HepG2 (cell line): Measurements from ENCODE around the gene NAB1. TPM values are rescaled to one million over a fixed set of nuclear protein-coding genes. Genes with fewer than 3 reads are reported as not detected.

Experiments
- BCL6 ChIP-seq: IDR thresholded peaks from 2 replicates; pipeline ENCODE4 v1.6.1; 2016; ENCODE audit warnings: missing genetic modification reagents, missing compliant biosample characterization
- BRD4 ChIP-seq: sonication (generic); formaldehyde crosslinking; IDR thresholded peaks from 2 replicates; pipeline ENCODE4 v1.4.0; 2020; ENCODE audit warnings: missing genetic modification reagents
- CEBPB ChIP-seq: IDR thresholded peaks from 2 replicates; pipeline ENCODE4 v1.6.1; 2011; ENCODE audit warnings: low read depth, low read length, improper control_type of control experiment, borderline replicate concordance
- HMG20B ChIP-seq: conservative IDR thresholded peaks from 2 replicates; pipeline ENCODE4 v1.6.1; 2016; ENCODE audit warnings: missing genetic modification reagents, missing compliant biosample characterization
- HMGXB4 ChIP-seq, 2 experiments: sonication (generic) in 1 of 2; formaldehyde crosslinking in 1 of 2; IDR thresholded peaks; 2 replicates each; pipeline versions ENCODE4 v1.4.0 to v1.6.1; 2018 to 2020; ENCODE audit warnings: missing genetic modification reagents in 2 of 2, borderline replicate concordance in 1 of 2, low read depth in 1 of 2, mild to moderate bottlenecking in 1 of 2, missing biosample characterization in 1 of 2
- HOXA9 ChIP-seq: sonication (generic); formaldehyde crosslinking; IDR thresholded peaks from 2 replicates; pipeline ENCODE4 v1.8.1; 2022; ENCODE audit warnings: missing genetic modification reagents, mild to moderate bottlenecking, moderate library complexity, borderline replicate concordance
- RXRB ChIP-seq: IDR thresholded peaks from 2 replicates; pipeline ENCODE4 v1.6.1; 2016; ENCODE audit warnings: borderline replicate concordance, missing genetic modification reagents, missing compliant biosample characterization
- SIN3B ChIP-seq: fragments of 150-350 bp; IDR thresholded peaks from 2 replicates; pipeline ENCODE4 v1.6.1; 2014; ENCODE audit warnings: low read length
- SMYD3 ChIP-seq: sonication (generic); formaldehyde crosslinking; IDR thresholded peaks from 2 replicates; pipeline ENCODE4 v1.8.1; 2023; ENCODE audit warnings: mild to moderate bottlenecking, missing genetic modification reagents
- TARDBP ChIP-seq: sonication (generic); formaldehyde crosslinking; IDR thresholded peaks from 2 replicates; pipeline ENCODE4 v1.8.0; 2022; ENCODE audit warnings: mild to moderate bottlenecking, missing genetic modification reagents
- TOPORS ChIP-seq: sonication (generic); formaldehyde crosslinking; IDR thresholded peaks from 2 replicates; pipeline ENCODE4 v1.8.0; 2023; ENCODE audit warnings: mild to moderate bottlenecking, missing genetic modification reagents
- ZNF234 ChIP-seq: sonication (generic); formaldehyde crosslinking; conservative IDR thresholded peaks from 2 replicates; pipeline ENCODE4 v1.5.1; 2020; ENCODE audit warnings: mild to moderate bottlenecking, missing genetic modification reagents
- ZNF264 ChIP-seq: sonication (generic); formaldehyde crosslinking; IDR thresholded peaks from 2 replicates; pipeline ENCODE4 v1.4.0; 2020; ENCODE audit warnings: missing genetic modification reagents
- ZNF878 ChIP-seq: sonication (generic); formaldehyde crosslinking; IDR thresholded peaks from 2 replicates; pipeline ENCODE4 v1.8.1; 2023; ENCODE audit warnings: mild to moderate bottlenecking, missing genetic modification reagents, moderate library complexity
- polyA plus RNA-seq, 8 experiments: library from polyadenylated mRNA; depleted of rRNA in 3 of 8; stranded (reverse) in 7 of 8; unstranded in 1 of 8; fragments of >200 nt; fragmentation: Illumina TruSeq in 4 of 8; extraction: Trizol in 4 of 8; gene quantifications; 2 replicates each; pipeline versions ENCODE4 v1.2.1 to v1.2.3, GENCODE V29; 2011 to 2016; ENCODE audit warnings: low read depth in 4 of 8, missing spikeins in 1 of 8, mixed read lengths in 1 of 8; ENCODE audit not compliant: insufficient read depth in 1 of 8
- total RNA-seq, 5 experiments: library from RNA; depleted of rRNA; stranded (reverse); fragments of >200 nt; fragmentation: Illumina TruSeq; extraction: Trizol; gene quantifications; 2 replicates each; pipeline ENCODE4 v1.2.3, GENCODE V29; 2016; ENCODE audit warnings: low read depth in 1 of 5
- TF ChIP-seq, protein P1 (sequence below): sonication (generic); formaldehyde crosslinking; IDR thresholded peaks from 2 replicates; pipeline ENCODE4 v1.4.0; 2020; ENCODE audit warnings: missing genetic modification reagents
- TF ChIP-seq, protein P2 (sequence below): IDR thresholded peaks from 2 replicates; pipeline ENCODE4 v1.6.1; 2016; ENCODE audit warnings: low read depth, control low read depth
- TF ChIP-seq, protein P3 (sequence below): IDR thresholded peaks from 2 replicates; pipeline ENCODE4 v1.6.1; 2018; ENCODE audit warnings: missing genetic modification reagents, mild to moderate bottlenecking, missing compliant biosample characterization
- TF ChIP-seq, protein P4 (sequence below), 2 experiments: sonication (generic) in 1 of 2; formaldehyde crosslinking in 1 of 2; IDR thresholded peaks; 2 replicates each; pipeline versions ENCODE4 v1.4.0 to v1.6.1; 2016 to 2020; ENCODE audit warnings: borderline replicate concordance in 1 of 2, low read depth in 1 of 2, mild to moderate bottlenecking in 1 of 2, missing genetic modification reagents in 1 of 2

The NAB1 gene
- total and polyA plus RNA-seq, 2 of the 13 experiments (the other 11 are each of a cell fraction or from before 2014, with no cell fraction given): 24.5 to 46.0 TPM

DNA sequence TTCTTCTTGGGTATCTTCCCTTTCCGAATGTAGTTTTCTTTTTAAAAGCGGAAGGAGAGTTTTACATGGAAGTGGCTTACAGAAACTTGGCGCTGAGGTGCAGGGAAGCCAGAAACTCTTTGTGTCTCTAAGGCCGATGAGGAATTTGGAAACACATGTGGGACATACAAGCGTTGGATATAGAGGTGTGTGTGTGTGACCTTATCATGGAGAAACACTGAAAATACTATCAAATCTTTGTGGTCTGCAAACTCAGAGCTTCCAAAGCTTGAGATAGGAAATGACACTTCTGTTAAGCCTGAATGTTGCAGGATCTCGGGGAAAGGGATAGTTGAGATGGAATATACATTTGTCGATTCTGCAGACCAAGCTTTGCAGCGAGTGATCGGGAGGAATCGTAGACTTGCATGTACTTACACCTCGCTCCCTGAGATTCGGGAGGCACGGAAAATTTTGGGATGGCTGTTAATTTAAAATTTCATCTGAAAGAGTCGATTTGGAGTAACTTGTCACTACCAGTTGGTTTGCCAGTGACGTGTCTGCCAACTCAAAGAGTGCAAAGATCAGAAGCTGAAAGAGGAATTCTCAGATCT, 1.0 kb downstream of the NAB1 start (continued):
- TF ChIP-seq ZNF878 (0 out of 2 replicates have a peak, but pooled peaks have one; percentile 9), HMGXB4 (CRISPR knock-in tag; IDR thresholded peaks at IDR 0.05; ENCODE audit: borderline replicate concordance in 1 of 2, low read depth in 1 of 2) (no peak), TARDBP (CRISPR knock-in tag) (peak; percentile 42; the same call in 1 of the 2 replicates), RXRB (CRISPR knock-in tag) (no peak), BRD4 (CRISPR knock-in tag) (no peak), HOXA9 (CRISPR knock-in tag) (0 out of 2 replicates have a peak, but pooled peaks have one; percentile 7), CEBPB (no peak), SMYD3 (CRISPR knock-in tag) (0 out of 2 replicates have a peak, but pooled peaks have one; percentile 48), ZNF264 (CRISPR knock-in tag) (no peak), ZNF234 (CRISPR knock-in tag) (no peak), TOPORS (CRISPR knock-in tag) (0 out of 2 replicates have a peak, but pooled peaks have one; percentile 56), BCL6 (0 out of 2 replicates have a peak, but pooled peaks have one; percentile 10), HMG20B (CRISPR knock-in tag) (no peak), SIN3B (0 out of 2 replicates have a peak, but pooled peaks have one; percentile 39)
- TF ChIP-seq, protein P1, sequence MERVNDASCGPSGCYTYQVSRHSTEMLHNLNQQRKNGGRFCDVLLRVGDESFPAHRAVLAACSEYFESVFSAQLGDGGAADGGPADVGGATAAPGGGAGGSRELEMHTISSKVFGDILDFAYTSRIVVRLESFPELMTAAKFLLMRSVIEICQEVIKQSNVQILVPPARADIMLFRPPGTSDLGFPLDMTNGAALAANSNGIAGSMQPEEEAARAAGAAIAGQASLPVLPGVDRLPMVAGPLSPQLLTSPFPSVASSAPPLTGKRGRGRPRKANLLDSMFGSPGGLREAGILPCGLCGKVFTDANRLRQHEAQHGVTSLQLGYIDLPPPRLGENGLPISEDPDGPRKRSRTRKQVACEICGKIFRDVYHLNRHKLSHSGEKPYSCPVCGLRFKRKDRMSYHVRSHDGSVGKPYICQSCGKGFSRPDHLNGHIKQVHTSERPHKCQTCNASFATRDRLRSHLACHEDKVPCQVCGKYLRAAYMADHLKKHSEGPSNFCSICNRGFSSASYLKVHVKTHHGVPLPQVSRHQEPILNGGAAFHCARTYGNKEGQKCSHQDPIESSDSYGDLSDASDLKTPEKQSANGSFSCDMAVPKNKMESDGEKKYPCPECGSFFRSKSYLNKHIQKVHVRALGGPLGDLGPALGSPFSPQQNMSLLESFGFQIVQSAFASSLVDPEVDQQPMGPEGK: 0 out of 2 replicates have a peak, but pooled peaks have one; percentile 20
- TF ChIP-seq, protein P2, sequence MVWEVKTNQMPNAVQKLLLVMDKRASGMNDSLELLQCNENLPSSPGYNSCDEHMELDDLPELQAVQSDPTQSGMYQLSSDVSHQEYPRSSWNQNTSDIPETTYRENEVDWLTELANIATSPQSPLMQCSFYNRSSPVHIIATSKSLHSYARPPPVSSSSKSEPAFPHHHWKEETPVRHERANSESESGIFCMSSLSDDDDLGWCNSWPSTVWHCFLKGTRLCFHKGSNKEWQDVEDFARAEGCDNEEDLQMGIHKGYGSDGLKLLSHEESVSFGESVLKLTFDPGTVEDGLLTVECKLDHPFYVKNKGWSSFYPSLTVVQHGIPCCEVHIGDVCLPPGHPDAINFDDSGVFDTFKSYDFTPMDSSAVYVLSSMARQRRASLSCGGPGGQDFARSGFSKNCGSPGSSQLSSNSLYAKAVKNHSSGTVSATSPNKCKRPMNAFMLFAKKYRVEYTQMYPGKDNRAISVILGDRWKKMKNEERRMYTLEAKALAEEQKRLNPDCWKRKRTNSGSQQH: no peak
- TF ChIP-seq, protein P3, sequence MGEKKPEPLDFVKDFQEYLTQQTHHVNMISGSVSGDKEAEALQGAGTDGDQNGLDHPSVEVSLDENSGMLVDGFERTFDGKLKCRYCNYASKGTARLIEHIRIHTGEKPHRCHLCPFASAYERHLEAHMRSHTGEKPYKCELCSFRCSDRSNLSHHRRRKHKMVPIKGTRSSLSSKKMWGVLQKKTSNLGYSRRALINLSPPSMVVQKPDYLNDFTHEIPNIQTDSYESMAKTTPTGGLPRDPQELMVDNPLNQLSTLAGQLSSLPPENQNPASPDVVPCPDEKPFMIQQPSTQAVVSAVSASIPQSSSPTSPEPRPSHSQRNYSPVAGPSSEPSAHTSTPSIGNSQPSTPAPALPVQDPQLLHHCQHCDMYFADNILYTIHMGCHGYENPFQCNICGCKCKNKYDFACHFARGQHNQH: no peak
- TF ChIP-seq, protein P4, sequence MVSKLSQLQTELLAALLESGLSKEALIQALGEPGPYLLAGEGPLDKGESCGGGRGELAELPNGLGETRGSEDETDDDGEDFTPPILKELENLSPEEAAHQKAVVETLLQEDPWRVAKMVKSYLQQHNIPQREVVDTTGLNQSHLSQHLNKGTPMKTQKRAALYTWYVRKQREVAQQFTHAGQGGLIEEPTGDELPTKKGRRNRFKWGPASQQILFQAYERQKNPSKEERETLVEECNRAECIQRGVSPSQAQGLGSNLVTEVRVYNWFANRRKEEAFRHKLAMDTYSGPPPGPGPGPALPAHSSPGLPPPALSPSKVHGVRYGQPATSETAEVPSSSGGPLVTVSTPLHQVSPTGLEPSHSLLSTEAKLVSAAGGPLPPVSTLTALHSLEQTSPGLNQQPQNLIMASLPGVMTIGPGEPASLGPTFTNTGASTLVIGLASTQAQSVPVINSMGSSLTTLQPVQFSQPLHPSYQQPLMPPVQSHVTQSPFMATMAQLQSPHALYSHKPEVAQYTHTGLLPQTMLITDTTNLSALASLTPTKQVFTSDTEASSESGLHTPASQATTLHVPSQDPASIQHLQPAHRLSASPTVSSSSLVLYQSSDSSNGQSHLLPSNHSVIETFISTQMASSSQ (IDR thresholded peaks at IDR 0.05; ENCODE audit: low read depth): no peak
- TF ChIP-seq, protein P4 (CRISPR knock-in tag; IDR thresholded peaks at IDR 0.05; ENCODE audit: borderline replicate concordance): no peak
